ENCODE measurements around the gene INPP5J. TPM values are rescaled to one million over a fixed set of nuclear protein-coding genes. Genes with fewer than 3 reads are reported as not detected.
A peak's percentile ranks its signal among the peaks of the same experiment; 100 is the strongest.

The INPP5J gene
- total RNA-seq, 1 donor from 2014 or later = under 0.01 TPM

GRCh38 chr22:31104869-31105268 is 17.9 kb upstream of the INPP5J start:
- Histone ChIP-seq H3K27me3 (ENCODE audit: control insufficient read depth, insufficient read depth, low read length) (no peaks in the 10 kb centered on the region), H3K36me3 (ENCODE audit: control insufficient read depth, insufficient read depth, low read length) (peaks cover 3% of the 10 kb centered on the region), H3K4me3 (ENCODE audit: low read depth, low read length) (no peak overlapping the region)
- FAIRE-seq (no peak), DNase-seq (ENCODE audit: low read depth) (no peak)
- TF ChIP-seq, protein P1, sequence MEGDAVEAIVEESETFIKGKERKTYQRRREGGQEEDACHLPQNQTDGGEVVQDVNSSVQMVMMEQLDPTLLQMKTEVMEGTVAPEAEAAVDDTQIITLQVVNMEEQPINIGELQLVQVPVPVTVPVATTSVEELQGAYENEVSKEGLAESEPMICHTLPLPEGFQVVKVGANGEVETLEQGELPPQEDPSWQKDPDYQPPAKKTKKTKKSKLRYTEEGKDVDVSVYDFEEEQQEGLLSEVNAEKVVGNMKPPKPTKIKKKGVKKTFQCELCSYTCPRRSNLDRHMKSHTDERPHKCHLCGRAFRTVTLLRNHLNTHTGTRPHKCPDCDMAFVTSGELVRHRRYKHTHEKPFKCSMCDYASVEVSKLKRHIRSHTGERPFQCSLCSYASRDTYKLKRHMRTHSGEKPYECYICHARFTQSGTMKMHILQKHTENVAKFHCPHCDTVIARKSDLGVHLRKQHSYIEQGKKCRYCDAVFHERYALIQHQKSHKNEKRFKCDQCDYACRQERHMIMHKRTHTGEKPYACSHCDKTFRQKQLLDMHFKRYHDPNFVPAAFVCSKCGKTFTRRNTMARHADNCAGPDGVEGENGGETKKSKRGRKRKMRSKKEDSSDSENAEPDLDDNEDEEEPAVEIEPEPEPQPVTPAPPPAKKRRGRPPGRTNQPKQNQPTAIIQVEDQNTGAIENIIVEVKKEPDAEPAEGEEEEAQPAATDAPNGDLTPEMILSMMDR (IDR thresholded peaks at IDR 0.05; ENCODE audit: insufficient read depth, low read length, severe bottlenecking) = peak; percentile 28

GRCh38 chr22:31105282-31105929 is 17.4 kb upstream of the INPP5J start:
- no peaks in the 10 kb centered on the region for H3K27me3 ChIP-seq (ENCODE audit: control insufficient read depth, insufficient read depth, low read length)
- peaks cover 1% of the 10 kb centered on the region for H3K36me3 ChIP-seq (ENCODE audit: control insufficient read depth, insufficient read depth, low read length)
- TF ChIP-seq, protein P1 (IDR thresholded peaks at IDR 0.05; ENCODE audit: insufficient read depth, low read length, severe bottlenecking) = no peak
- FAIRE-seq = peak; percentile 95
- no peak overlapping the region for H3K4me3 ChIP-seq (ENCODE audit: low read depth, low read length)
- DNase-seq (ENCODE audit: low read depth) = no peak

GRCh38 chr22:31106001-31106571 is 16.7 kb upstream of the INPP5J start:
- Histone ChIP-seq H3K27me3 (ENCODE audit: control insufficient read depth, insufficient read depth, low read length) (no peaks in the 10 kb centered on the region), H3K36me3 (ENCODE audit: control insufficient read depth, insufficient read depth, low read length) (no peaks in the 10 kb centered on the region), H3K4me3 (ENCODE audit: low read depth, low read length) (no peak overlapping the region)
- no peak for DNase-seq (ENCODE audit: low read depth)
- TF ChIP-seq, protein P1 (IDR thresholded peaks at IDR 0.05; ENCODE audit: insufficient read depth, low read length, severe bottlenecking) = no peak
- no peak for FAIRE-seq

GRCh38 chr22:31106731-31107177 is 16.0 kb upstream of the INPP5J start:
- Histone ChIP-seq H3K27me3 (ENCODE audit: control insufficient read depth, insufficient read depth, low read length) (no peaks in the 10 kb centered on the region), H3K36me3 (ENCODE audit: control insufficient read depth, insufficient read depth, low read length) (no peaks in the 10 kb centered on the region), H3K4me3 (ENCODE audit: low read depth, low read length) (peak overlapping the region; percentile 57)
- TF ChIP-seq, protein P1 (IDR thresholded peaks at IDR 0.05; ENCODE audit: insufficient read depth, low read length, severe bottlenecking) = no peak
- FAIRE-seq (no peak), DNase-seq (ENCODE audit: low read depth) (peak; percentile 32)

DNA sequence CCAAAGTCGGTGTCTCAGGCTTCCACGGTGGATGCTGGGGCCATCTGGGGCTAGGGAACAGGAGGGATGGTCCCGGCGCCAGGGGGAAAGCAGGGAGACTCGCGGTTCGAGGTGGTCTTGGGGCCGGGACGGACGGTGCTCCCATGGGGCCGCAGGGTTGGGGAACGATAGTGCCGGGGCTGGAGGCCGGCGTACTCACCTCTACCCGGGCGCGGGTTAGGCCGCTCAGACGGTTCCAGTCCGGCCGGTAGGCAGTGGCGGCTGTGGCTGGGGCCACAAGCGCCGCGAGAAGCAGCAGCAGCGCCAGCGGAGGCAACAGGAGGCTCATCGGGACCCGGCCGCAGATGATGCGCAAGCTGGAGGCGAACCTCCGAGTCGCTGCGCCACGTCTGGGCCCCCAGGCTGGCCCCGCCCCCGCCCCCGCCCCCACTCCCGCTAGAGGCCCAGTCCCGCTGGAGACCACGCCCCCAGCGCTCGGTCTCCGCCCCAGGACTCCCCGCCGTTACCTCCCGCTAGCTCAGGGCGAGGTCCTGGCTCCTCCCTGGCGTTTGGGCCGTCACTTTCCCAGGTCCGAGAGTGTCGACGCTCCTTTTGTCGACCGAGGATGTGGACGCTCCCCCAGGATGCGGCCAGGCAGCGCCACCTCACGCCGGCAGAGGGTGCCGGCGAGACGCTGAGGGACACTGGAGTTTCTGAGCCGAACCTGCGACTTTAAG is 15.4 kb upstream of the INPP5J start, which contains the start of gene SELENOM:
Gene SELENOM (minus strand): TSS at position 391 of the 716 bp plus-strand sequence. CDS start 63 bp downstream, at position 328.
- FAIRE-seq (no peak), DNase-seq (ENCODE audit: low read depth) (peak; percentile 92)
- Histone ChIP-seq H3K36me3 (ENCODE audit: control insufficient read depth, insufficient read depth, low read length) (no peaks in the 10 kb centered on the region), H3K27me3 (ENCODE audit: control insufficient read depth, insufficient read depth, low read length) (no peaks in the 10 kb centered on the region), H3K4me3 (ENCODE audit: low read depth, low read length) (peak within 1 kb of the TSS; percentile 57)
- TF ChIP-seq, protein P1 (IDR thresholded peaks at IDR 0.05; ENCODE audit: insufficient read depth, low read length, severe bottlenecking) = peak; percentile 92
